SK-N-SH treated with all-trans-retinoic acid at 6 μM for 48 hours (cell line): ENCODE data around the gene AP1G2.

Experiments used
- BACH2 ChIP-seq: fragments of 250-450 bp; sonication (Bioruptor Pico); IDR thresholded peaks from 2 replicates; pipeline ENCODE4 v1.9.0; 2021; ENCODE audit warnings: mild to moderate bottlenecking, borderline replicate concordance
- CREB5 ChIP-seq: fragments of 250-450 bp; sonication (Bioruptor Pico); IDR thresholded peaks from 2 replicates; pipeline ENCODE4 v1.5.1; 2020; ENCODE audit warnings: low read depth, mild to moderate bottlenecking, moderate library complexity
- POU6F1 ChIP-seq: fragments of 250-450 bp; sonication (Bioruptor Pico); IDR thresholded peaks from 2 replicates; pipeline ENCODE4 v1.8.0; 2021; ENCODE audit warnings: low read depth, mild to moderate bottlenecking, moderate library complexity, borderline replicate concordance
- RARB ChIP-seq: fragments of 250-450 bp; sonication (Bioruptor Pico); IDR thresholded peaks from 2 replicates; pipeline ENCODE4 v1.8.0; 2021; ENCODE audit warnings: mild to moderate bottlenecking, moderate library complexity
- TCF4 ChIP-seq: fragments of 250-450 bp; sonication (Bioruptor Pico); IDR thresholded peaks from 2 replicates; pipeline ENCODE4 v1.8.0; 2021; ENCODE audit warnings: mild to moderate bottlenecking, moderate library complexity, borderline replicate concordance
- TOX ChIP-seq: fragments of 250-450 bp; sonication (Bioruptor Pico); IDR thresholded peaks from 2 replicates; pipeline ENCODE4 v1.8.0; 2021; ENCODE audit warnings: mild to moderate bottlenecking, moderate library complexity, borderline replicate concordance
- ZFP3 ChIP-seq: fragments of 250-450 bp; sonication (Bioruptor Pico); IDR thresholded peaks from 2 replicates; pipeline ENCODE4 v1.5.0; 2020; ENCODE audit warnings: mild to moderate bottlenecking, moderate library complexity
- ZFP30 ChIP-seq: fragments of 450-650 bp; formaldehyde crosslinking; IDR thresholded peaks from 2 replicates; pipeline ENCODE4 v1.5.0; 2022; ENCODE audit warnings: mild to moderate bottlenecking, moderate library complexity
- ZNF565 ChIP-seq: fragments of 450-650 bp; formaldehyde crosslinking; conservative IDR thresholded peaks from 2 replicates; pipeline ENCODE4 v1.5.0; 2020; ENCODE audit warnings: low read depth, mild to moderate bottlenecking, moderate library complexity
- ZNF8 ChIP-seq: fragments of 450-650 bp; formaldehyde crosslinking; IDR thresholded peaks from 2 replicates; pipeline ENCODE4 v1.5.0; 2020; ENCODE audit warnings: mild to moderate bottlenecking, moderate library complexity

- no peak for TF ChIP-seq ZFP30 (CRISPR knock-in tag)
- no peak for TF ChIP-seq ZNF8 (CRISPR knock-in tag)
- TF ChIP-seq ZNF565 = no peak
- TF ChIP-seq ZFP3 (CRISPR knock-in tag) = no peak
- no peak for TF ChIP-seq RARB
- TF ChIP-seq CREB5 (CRISPR knock-in tag) = no peak
- no peak for TF ChIP-seq TCF4 (CRISPR knock-in tag)
- no peak for TF ChIP-seq BACH2
- no peak for TF ChIP-seq TOX (CRISPR knock-in tag)
- no peak for TF ChIP-seq POU6F1
Observed at GRCh38 chr14:23568600-23569331, 1.2 kb upstream of the AP1G2 start.
